HG03039 (cell line): ENCODE measurements around the gene TTLL9.
"Not testable (repeated sequence)": the region's sequence is repeated elsewhere in the genome, so short reads cannot be mapped to it uniquely, and the experiment has no call there.

Experiments used
- ATAC-seq: cut with Tn5 transposase; IDR thresholded peaks from one replicate; pipeline ENCODE4 v1.9.1; 2021; ENCODE audit warnings: mild to moderate bottlenecking, moderate library complexity; ENCODE audit not compliant: unreplicated experiment

TTLL9 gene

GRCh38 chr20:31916708-31917107 is 46.3 kb downstream of the TTLL9 start:
- no peak for ATAC-seq

- ATAC-seq = not testable (repeated sequence)
Observed at GRCh38 chr20:31917962-31918412, 47.6 kb downstream of the TTLL9 start.

- no peak for ATAC-seq
Observed at GRCh38 chr20:31918466-31919105, 48.2 kb downstream of the TTLL9 start.

GRCh38 chr20:31919410-31920155 is 49.1 kb downstream of the TTLL9 start:
- no peak for ATAC-seq

GRCh38 chr20:31920275-31920855 is 49.9 kb downstream of the TTLL9 start:
- ATAC-seq = no peak

- not testable (repeated sequence) for ATAC-seq
Observed at GRCh38 chr20:31921480-31921879, 51.0 kb downstream of the TTLL9 start.

GRCh38 chr20:31922181-31922580 is 51.7 kb downstream of the TTLL9 start:
- ATAC-seq = no peak

GRCh38 chr20:31922588-31922987 is 52.2 kb downstream of the TTLL9 start:
- ATAC-seq = no peak

GRCh38 chr20:31923388-31924331 is 53.2 kb downstream of the TTLL9 start:
- peak; percentile 75 for ATAC-seq

GRCh38 chr20:31924561-31924960 is 54.1 kb downstream of the TTLL9 start:
- ATAC-seq = no peak

GRCh38 chr20:31925631-31926030 is 55.2 kb downstream of the TTLL9 start:
- ATAC-seq = no peak

- no peak for ATAC-seq
Observed at GRCh38 chr20:31926493-31926892, 56.1 kb downstream of the TTLL9 start.

GRCh38 chr20:31927627-31928159 is 57.3 kb downstream of the TTLL9 start:
- no peak for ATAC-seq

GRCh38 chr20:31929631-31930030 is 59.2 kb downstream of the TTLL9 start:
- not testable (repeated sequence) for ATAC-seq

- ATAC-seq = no peak
Observed at GRCh38 chr20:31930779-31931178, 60.3 kb downstream of the TTLL9 start.

- no peak for ATAC-seq
Observed at GRCh38 chr20:31933698-31934097, 63.3 kb downstream of the TTLL9 start.

- no peak for ATAC-seq
Observed at GRCh38 chr20:31934491-31934890, 64.1 kb downstream of the TTLL9 start.

GRCh38 chr20:31934968-31935764 is 64.7 kb downstream of the TTLL9 start:
- no peak for ATAC-seq

- no peak for ATAC-seq
Observed at GRCh38 chr20:31936420-31936819, 66.0 kb downstream of the TTLL9 start.

- no peak for ATAC-seq
Observed at GRCh38 chr20:31937820-31938219, 67.4 kb downstream of the TTLL9 start.
